LNCaP clone FGC (cell line): ENCODE measurements around the gene MMP26.
"Not testable (repeated sequence)": the region's sequence is repeated elsewhere in the genome, so short reads cannot be mapped to it uniquely, and the experiment has no call there.

Source experiments
- DNase-seq: peaks from one replicate; pipeline ENCODE4 v3.0.0-alpha.2; 2011; ENCODE audit warnings: low read depth
- H3K4me3 ChIP-seq: 2 replicates; pipeline ENCODE4 v1.5.1; 2011; ENCODE audit warnings: mild to moderate bottlenecking, low read depth, low read length, control low read depth
- TF ChIP-seq, protein P1 (sequence below): IDR thresholded peaks from 2 replicates; pipeline ENCODE4 v1.5.1; 2012; ENCODE audit warnings: mild to moderate bottlenecking; ENCODE audit not compliant: control insufficient read depth, insufficient read depth; ENCODE audit errors: extremely low read depth

Gene MMP26

DNA sequence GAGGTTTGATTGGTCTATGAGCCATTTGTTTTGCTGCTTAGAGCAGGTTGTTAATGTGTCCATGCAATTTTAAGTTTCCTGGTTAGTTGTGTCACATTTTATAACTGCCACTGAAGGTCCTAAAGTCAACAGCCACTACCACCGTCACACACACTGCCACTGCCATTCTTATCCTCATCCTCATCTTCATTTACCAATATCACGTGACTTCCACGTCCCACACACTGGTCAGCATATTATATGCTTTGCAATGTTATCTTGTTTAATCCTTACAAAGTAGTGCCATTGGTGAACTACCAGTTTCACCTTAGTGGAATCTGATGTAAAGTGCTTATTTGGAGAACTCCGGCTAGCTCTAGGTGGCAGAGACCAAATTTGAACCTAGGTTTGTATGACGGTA, 9.7 kb downstream of the MMP26 start:
- no peak overlapping the region for H3K4me3 ChIP-seq
- DNase-seq = no peak
- TF ChIP-seq, protein P1, sequence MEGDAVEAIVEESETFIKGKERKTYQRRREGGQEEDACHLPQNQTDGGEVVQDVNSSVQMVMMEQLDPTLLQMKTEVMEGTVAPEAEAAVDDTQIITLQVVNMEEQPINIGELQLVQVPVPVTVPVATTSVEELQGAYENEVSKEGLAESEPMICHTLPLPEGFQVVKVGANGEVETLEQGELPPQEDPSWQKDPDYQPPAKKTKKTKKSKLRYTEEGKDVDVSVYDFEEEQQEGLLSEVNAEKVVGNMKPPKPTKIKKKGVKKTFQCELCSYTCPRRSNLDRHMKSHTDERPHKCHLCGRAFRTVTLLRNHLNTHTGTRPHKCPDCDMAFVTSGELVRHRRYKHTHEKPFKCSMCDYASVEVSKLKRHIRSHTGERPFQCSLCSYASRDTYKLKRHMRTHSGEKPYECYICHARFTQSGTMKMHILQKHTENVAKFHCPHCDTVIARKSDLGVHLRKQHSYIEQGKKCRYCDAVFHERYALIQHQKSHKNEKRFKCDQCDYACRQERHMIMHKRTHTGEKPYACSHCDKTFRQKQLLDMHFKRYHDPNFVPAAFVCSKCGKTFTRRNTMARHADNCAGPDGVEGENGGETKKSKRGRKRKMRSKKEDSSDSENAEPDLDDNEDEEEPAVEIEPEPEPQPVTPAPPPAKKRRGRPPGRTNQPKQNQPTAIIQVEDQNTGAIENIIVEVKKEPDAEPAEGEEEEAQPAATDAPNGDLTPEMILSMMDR = no peak

DNA sequence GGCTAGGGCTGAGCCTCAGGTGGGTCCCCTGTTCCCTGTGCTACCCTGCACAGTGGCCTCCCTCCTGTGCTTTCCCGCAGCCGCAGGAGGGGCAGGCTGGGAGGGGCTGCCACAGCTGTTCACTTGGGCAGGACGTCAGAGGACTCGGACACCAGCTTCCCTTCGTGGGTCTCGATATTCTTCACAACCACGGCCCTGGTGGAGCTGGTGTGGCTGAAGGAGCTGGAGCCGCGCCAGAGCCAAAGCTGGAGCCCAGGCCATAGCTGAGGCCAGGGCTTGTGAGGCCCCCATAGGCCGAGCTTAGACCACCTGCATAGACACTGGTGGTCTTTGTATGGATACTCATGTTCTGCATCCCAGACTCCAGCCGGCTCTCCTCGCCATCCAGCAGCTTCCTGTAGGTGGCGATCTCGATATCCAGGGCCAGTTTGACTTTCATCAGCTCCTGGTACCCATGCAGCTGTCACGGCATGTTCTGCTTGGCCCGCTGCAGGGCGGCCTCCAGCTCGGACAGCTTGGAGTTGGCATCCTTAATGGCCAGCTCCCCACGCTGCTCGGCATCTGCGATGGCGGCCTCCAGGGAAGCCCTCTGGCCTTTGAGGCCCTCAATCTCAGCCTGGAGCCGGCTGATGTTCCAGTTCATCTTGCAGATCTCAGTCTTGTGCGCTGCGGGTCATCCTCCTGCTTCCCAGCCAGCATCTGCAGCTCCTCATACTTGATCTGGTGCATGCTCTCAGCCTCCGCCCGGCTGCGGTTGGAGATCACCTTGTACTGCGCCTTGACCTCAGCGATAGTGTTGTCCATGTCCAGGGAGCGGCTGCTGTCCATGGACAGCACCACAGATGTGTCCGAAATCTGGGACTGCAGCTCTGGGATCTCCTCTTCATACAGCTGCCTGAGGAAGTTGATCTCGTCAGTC, 18.3 kb downstream of the MMP26 start:
- H3K4me3 ChIP-seq, DNase-seq: not testable (repeated sequence)

DNA sequence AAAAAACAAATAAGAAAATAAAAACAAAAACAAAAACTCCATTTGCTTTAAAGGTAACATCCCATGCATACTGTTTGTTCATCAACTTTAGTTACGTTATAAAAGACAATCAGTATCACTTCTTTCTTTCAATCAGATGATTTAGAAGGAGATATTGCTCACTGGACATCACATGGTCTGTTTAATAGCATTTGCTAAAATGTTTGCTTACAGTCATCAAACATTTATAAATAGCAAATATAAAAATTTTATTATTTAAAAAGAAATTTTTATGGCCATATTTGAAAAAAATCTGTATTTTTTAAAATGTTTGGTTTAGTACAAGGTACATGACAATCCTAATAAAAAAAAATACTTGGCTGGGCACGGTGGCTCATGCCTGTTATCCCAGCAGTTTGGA, 22.6 kb downstream of the MMP26 start:
- TF ChIP-seq, protein P1 = no peak
- DNase-seq = peak; percentile 96
- H3K4me3 ChIP-seq = no peak overlapping the region

DNA sequence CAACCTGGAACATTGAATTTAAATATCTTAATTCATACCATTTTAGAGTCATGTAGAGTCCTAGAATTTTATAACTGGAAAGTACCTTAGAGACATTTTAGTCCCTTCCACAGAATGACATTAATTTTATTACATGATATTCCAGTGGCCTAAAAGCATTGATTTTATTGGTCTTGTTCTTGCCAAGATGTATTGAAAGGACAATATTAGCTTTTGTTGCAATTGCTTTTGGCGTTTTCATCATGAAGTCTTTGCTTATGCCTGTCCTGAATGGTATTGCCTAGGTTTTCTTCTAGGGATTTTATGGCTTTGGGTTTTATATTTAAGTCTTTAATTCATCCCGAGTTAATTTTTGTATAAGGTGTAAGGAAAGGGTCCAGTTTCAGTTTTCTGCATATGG, 36.2 kb downstream of the MMP26 start:
- TF ChIP-seq, protein P1 = no peak
- DNase-seq = peak; percentile 76
- no peak overlapping the region for H3K4me3 ChIP-seq

DNA sequence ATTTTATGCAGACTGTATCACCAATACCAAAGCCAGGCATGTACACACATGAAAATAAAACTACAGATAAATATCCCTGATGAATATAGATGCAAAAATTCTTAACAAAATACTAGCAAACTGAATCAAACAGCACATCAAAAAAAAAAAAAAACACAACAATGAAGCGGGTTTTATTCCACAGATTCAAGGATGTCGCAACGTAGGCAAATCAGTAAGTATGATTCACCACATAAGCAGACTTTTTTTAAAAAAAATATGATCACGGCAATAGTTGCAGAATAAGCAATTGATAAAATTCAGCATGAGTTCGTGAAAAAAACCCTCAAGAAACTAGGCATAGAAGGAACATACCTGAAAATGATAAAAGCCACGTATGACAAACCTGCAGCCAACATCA, 43.9 kb downstream of the MMP26 start:
- no peak for DNase-seq
- H3K4me3 ChIP-seq = no peak overlapping the region
- TF ChIP-seq, protein P1 = no peak

DNA sequence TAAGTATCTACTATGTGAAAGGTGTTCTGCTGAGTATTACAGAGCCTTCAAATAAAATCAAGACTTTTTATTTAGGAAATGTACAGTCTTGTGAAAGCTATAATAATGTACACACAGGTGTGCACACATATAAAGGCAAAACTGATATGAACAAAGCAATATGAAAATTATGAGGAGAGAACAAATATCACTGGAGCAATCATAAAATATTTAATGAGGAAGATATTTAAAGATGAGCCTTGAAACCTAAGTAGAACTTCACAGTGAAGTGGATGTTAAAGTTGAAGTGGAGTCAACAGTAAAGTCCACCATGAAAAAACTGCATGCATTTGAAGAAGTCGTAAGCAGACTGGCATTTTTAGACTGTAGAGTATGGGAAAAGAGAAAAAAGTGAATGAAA, 46.6 kb downstream of the MMP26 start:
- DNase-seq = peak; percentile 95
- no peak overlapping the region for H3K4me3 ChIP-seq
- TF ChIP-seq, protein P1 = no peak
